Fibroblast of lung (primary cell): ENCODE measurements around the gene ARL5B.

Experiments used
- EZH2 ChIP-seq: IDR thresholded peaks from 2 replicates; pipeline ENCODE4 v1.5.1; 2012; ENCODE audit warnings: low read length, control low read depth, mild to moderate bottlenecking; ENCODE audit errors: missing control alignments
- TF ChIP-seq, protein P1 (sequence below), 2 donors: IDR thresholded peaks in 1 of 2; conservative IDR thresholded peaks in 1 of 2; 1 replicate in 1 of 2; 2 replicates in 1 of 2; pipeline ENCODE4 v1.5.1; 2011 to 2012; ENCODE audit warnings: low read length in 2 of 2, control low read depth in 1 of 2, inconsistent platforms in 1 of 2, low read depth in 1 of 2, mild to moderate bottlenecking in 1 of 2

DNA sequence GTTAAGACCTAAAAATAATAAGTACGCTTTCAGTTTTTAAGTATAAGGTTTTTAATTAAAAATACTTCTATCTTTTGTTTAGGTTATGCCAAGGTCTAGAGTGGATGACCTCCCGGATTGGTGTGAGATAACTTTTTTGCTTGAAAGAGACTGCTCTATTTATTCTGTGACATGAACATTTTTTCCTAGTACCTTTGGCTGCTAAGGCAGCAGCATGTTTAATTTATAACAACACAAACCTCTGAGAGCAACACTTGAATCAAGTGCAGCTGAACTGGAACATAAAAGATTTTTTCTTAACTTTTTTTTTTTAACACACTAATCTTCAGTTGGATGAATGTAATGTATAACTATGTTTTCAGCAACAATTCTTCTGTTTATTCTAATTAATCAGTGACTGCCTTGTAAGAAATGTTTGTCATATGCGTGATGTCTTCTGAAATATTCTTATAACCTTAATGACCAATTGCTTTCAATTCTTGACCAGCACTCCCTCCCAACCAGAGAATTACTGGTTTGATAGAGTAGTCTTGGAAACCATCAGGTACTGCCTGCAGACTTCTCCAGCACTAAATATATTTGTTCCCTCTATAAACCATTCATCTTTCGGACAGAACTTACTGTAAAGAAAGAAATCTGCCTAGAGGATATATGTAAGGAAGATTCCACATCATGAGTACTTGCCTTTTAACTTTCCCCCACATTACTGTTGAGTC lies 16.0 kb downstream of the ARL5B start:
- TF ChIP-seq, protein P1, sequence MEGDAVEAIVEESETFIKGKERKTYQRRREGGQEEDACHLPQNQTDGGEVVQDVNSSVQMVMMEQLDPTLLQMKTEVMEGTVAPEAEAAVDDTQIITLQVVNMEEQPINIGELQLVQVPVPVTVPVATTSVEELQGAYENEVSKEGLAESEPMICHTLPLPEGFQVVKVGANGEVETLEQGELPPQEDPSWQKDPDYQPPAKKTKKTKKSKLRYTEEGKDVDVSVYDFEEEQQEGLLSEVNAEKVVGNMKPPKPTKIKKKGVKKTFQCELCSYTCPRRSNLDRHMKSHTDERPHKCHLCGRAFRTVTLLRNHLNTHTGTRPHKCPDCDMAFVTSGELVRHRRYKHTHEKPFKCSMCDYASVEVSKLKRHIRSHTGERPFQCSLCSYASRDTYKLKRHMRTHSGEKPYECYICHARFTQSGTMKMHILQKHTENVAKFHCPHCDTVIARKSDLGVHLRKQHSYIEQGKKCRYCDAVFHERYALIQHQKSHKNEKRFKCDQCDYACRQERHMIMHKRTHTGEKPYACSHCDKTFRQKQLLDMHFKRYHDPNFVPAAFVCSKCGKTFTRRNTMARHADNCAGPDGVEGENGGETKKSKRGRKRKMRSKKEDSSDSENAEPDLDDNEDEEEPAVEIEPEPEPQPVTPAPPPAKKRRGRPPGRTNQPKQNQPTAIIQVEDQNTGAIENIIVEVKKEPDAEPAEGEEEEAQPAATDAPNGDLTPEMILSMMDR (conservative IDR thresholded peaks at IDR 0.05 in 1 of 2, IDR thresholded peaks at IDR 0.05 in 1 of 2; ENCODE audit: low read depth in 1 of 2, low read length in 2 of 2), result no peak
- TF ChIP-seq EZH2, result no peak
